IMR-90 (cell line): Measurements from ENCODE around the gene ME1. TPM values are rescaled to one million over a fixed set of nuclear protein-coding genes. Genes with fewer than 3 reads are reported as not detected.

Experiments
- ATAC-seq: fragments of 200-7000 bp; cut with Tn5 transposase; 2 replicates; pipeline ENCODE4 v1.9.1; 2020; ENCODE audit warnings: low read depth, mild to moderate bottlenecking, moderate library complexity
- BruUV-seq: library from RNA; stranded (reverse); fragments of 400-500 nt; replicated peaks from 2 replicates; lab custom pipeline; 2021; lab: Mats Ljungman, UMichigan
- CTCF ChIA-PET: fragments of 300-600 bp; formaldehyde crosslinking; extraction: SDS; loops from one replicate; lab custom pipeline; 2021; ENCODE audit warnings: antibody characterized with exemption; lab: Yijun Ruan, JAX
- POLR2A ChIA-PET: fragments of 300-600 bp; sonication (Branson Sonifier 250); formaldehyde crosslinking; loops from one replicate; lab custom pipeline; 2022; ENCODE audit warnings: antibody characterized with exemption; ENCODE audit not compliant: unreplicated experiment; lab: Charles Lee
- DNase-seq: peaks from one replicate; pipeline ENCODE4 v3.0.0; 2013
- H2AFZ ChIP-seq: replicated peaks from 2 replicates; pipeline ENCODE3; 2013; ENCODE audit warnings: low read length, mild to moderate bottlenecking; ENCODE audit not compliant: poor library complexity
- H2AK5ac ChIP-seq: 2 replicates; pipeline ENCODE4 v1.6.1; 2013; ENCODE audit warnings: low read depth, low read length, inconsistent platforms
- H2AK9ac ChIP-seq: replicated peaks from 2 replicates; pipeline ENCODE3; 2013; ENCODE audit warnings: mild to moderate bottlenecking, low read depth, low read length, moderate library complexity; ENCODE audit not compliant: poor library complexity
- H2BK120ac ChIP-seq: 2 replicates; pipeline ENCODE4 v1.6.1; 2013; ENCODE audit warnings: low read depth, low read length, inconsistent platforms
- H2BK15ac ChIP-seq: 3 replicates; pipeline ENCODE4 v1.6.1; 2013; ENCODE audit warnings: low read depth, low read length, inconsistent platforms
- H2BK20ac ChIP-seq: 2 replicates; pipeline ENCODE4 v1.6.1; 2013; ENCODE audit warnings: low read depth, mild to moderate bottlenecking, inconsistent platforms, low read length, moderate library complexity
- H2BK5ac ChIP-seq: 2 replicates; pipeline ENCODE4 v1.6.1; 2013; ENCODE audit warnings: mild to moderate bottlenecking, low read depth, low read length, inconsistent platforms; ENCODE audit not compliant: poor library complexity, severe bottlenecking
- H3K14ac ChIP-seq: replicated peaks from 2 replicates; pipeline ENCODE4 v1.6.1; 2013; ENCODE audit warnings: low read depth, low read length, inconsistent platforms
- H3K18ac ChIP-seq: 2 replicates; pipeline ENCODE4 v1.6.1; 2013; ENCODE audit warnings: low read depth, low read length, control low read depth
- H3K23ac ChIP-seq: 2 replicates; pipeline ENCODE4 v1.6.1; 2013; ENCODE audit warnings: low read depth, low read length, inconsistent platforms
- H3K27ac ChIP-seq: 2 replicates; pipeline ENCODE4 v1.5.1; 2013; ENCODE audit warnings: mild to moderate bottlenecking, control low read depth, low read length; ENCODE audit not compliant: insufficient read depth
- H3K27me3 ChIP-seq: 2 replicates; pipeline ENCODE4 v1.6.1; 2013; ENCODE audit warnings: low read length; ENCODE audit not compliant: control insufficient read depth, insufficient read depth
- H3K36me3 ChIP-seq: 2 replicates; pipeline ENCODE4 v1.6.1; 2013; ENCODE audit warnings: low read length, mixed read lengths; ENCODE audit not compliant: control insufficient read depth, insufficient read depth
- H3K4ac ChIP-seq: 2 replicates; pipeline ENCODE4 v1.6.1; 2013; ENCODE audit warnings: low read depth, low read length, inconsistent platforms
- H3K4me1 ChIP-seq: 2 replicates; pipeline ENCODE4 v1.6.1; 2013; ENCODE audit warnings: low read length, mixed read lengths; ENCODE audit not compliant: control insufficient read depth, insufficient read depth
- H3K4me2 ChIP-seq: 2 replicates; pipeline ENCODE4 v1.6.1; 2013; ENCODE audit warnings: low read depth, mild to moderate bottlenecking, control low read depth, low read length, moderate library complexity
- H3K4me3 ChIP-seq: 2 replicates; pipeline ENCODE4 v1.5.1; 2013; ENCODE audit warnings: low read depth, mild to moderate bottlenecking, control low read depth, low read length, moderate library complexity; ENCODE audit not compliant: insufficient read depth
- H3K56ac ChIP-seq: 2 replicates; pipeline ENCODE4 v1.6.1; 2013; ENCODE audit warnings: low read length, inconsistent platforms; ENCODE audit not compliant: insufficient read depth; ENCODE audit errors: extremely low read depth
- H3K79me1 ChIP-seq, 2 experiments: 2 replicates each; pipeline ENCODE4 v1.6.1; 2013; ENCODE audit warnings: low read length in 2 of 2, inconsistent platforms in 1 of 2, low read depth in 1 of 2
- H3K9ac ChIP-seq: 2 replicates; pipeline ENCODE4 v1.6.1; 2013; ENCODE audit warnings: low read depth, low read length, control low read depth
- H3K9me1 ChIP-seq: 2 replicates; pipeline ENCODE4 v1.6.1; 2013; ENCODE audit warnings: low read length, inconsistent platforms; ENCODE audit not compliant: insufficient read depth
- H3K9me3 ChIP-seq: 2 replicates; pipeline ENCODE4 v1.6.1; 2013; ENCODE audit warnings: low read length; ENCODE audit not compliant: control insufficient read depth, insufficient read depth
- H4K20me1 ChIP-seq: 2 replicates; pipeline ENCODE4 v1.6.1; 2013; ENCODE audit warnings: low read length, inconsistent platforms; ENCODE audit not compliant: insufficient read depth
- H4K5ac ChIP-seq: 2 replicates; pipeline ENCODE4 v1.6.1; 2013; ENCODE audit warnings: mild to moderate bottlenecking, low read depth, low read length, control low read depth
- H4K8ac ChIP-seq, 2 experiments: 2 replicates each; pipeline ENCODE4 v1.6.1; 2013; ENCODE audit warnings: low read depth in 2 of 2, low read length in 2 of 2, control low read depth in 1 of 2, inconsistent platforms in 1 of 2
- H4K91ac ChIP-seq: 2 replicates; pipeline ENCODE4 v1.6.1; 2013; ENCODE audit warnings: low read depth, low read length, inconsistent platforms; ENCODE audit not compliant: insufficient read depth
- BHLHE40 ChIP-seq: fragments of 150-350 bp; IDR thresholded peaks from 2 replicates; pipeline ENCODE4 v1.6.1; 2016; ENCODE audit warnings: mild to moderate bottlenecking, low read depth, low read length
- CEBPB ChIP-seq: IDR thresholded peaks from 2 replicates; pipeline ENCODE4 v1.6.1; 2012; ENCODE audit warnings: low read depth, low read length, improper control_type of control experiment
- CHD1 ChIP-seq: IDR thresholded peaks from 2 replicates; pipeline ENCODE4 v1.6.1; 2012; ENCODE audit warnings: low read depth, low read length, improper control_type of control experiment
- CTCF ChIP-seq: conservative IDR thresholded peaks from 2 replicates; pipeline ENCODE4 v1.5.1; 2012; ENCODE audit warnings: mild to moderate bottlenecking, low read depth, low read length, improper control_type of control experiment
- FOS ChIP-seq: fragments of 150-350 bp; IDR thresholded peaks from 2 replicates; pipeline ENCODE4 v1.6.1; 2016; ENCODE audit warnings: low read depth, low read length
- MAFK ChIP-seq: IDR thresholded peaks from 2 replicates; pipeline ENCODE4 v1.6.1; 2012; ENCODE audit warnings: low read depth, low read length, improper control_type of control experiment
- MAZ ChIP-seq: IDR thresholded peaks from 2 replicates; pipeline ENCODE4 v1.6.1; 2012; ENCODE audit warnings: low read depth, mild to moderate bottlenecking, low read length, improper control_type of control experiment, moderate library complexity, borderline replicate concordance
- MXI1 ChIP-seq: IDR thresholded peaks from 2 replicates; pipeline ENCODE4 v1.6.1; 2012; ENCODE audit warnings: low read depth, mild to moderate bottlenecking, low read length, moderate library complexity, borderline replicate concordance
- NFE2L2 ChIP-seq: fragments of 150-350 bp; IDR thresholded peaks from 2 replicates; pipeline ENCODE4 v1.6.1; 2016; ENCODE audit warnings: low read depth, mild to moderate bottlenecking, low read length
- POLR2A ChIP-seq: IDR thresholded peaks from 2 replicates; pipeline ENCODE4 v1.6.1; 2012; ENCODE audit warnings: mild to moderate bottlenecking, low read depth, low read length
- RAD21 ChIP-seq: IDR thresholded peaks from 2 replicates; pipeline ENCODE4 v1.6.1; 2012; ENCODE audit warnings: low read length, improper control_type of control experiment
- RCOR1 ChIP-seq: IDR thresholded peaks from 2 replicates; pipeline ENCODE4 v1.6.1; 2012; ENCODE audit warnings: mild to moderate bottlenecking, low read length, improper control_type of control experiment; ENCODE audit not compliant: insufficient replicate concordance
- RFX5 ChIP-seq: IDR thresholded peaks from 2 replicates; pipeline ENCODE4 v1.8.0; 2012; ENCODE audit warnings: low read depth, mild to moderate bottlenecking, low read length, moderate library complexity
- SMC3 ChIP-seq: fragments of 150-350 bp; IDR thresholded peaks from 2 replicates; pipeline ENCODE4 v1.6.1; 2016; ENCODE audit warnings: low read depth, mild to moderate bottlenecking, antibody characterized with exemption, low read length, moderate library complexity
- WGBS, 2 experiments: methylation state at CpG; one replicate each; pipeline versions ENCODE4 v1.1.5 to v1.1.7; 2013; ENCODE audit warnings: missing lambda C conversion rate in 2 of 2; ENCODE audit not compliant: insufficient read length in 1 of 2; ENCODE audit errors: extremely low coverage in 2 of 2; 5-methylcytosine and 5-hydroxymethylcytosine counted together
- dilution Hi-C: fragments of 300-500 bp; cut with HindIII; formaldehyde crosslinking; loops from one replicate; pipeline ENCODE4 v1.14.3; 2018; ENCODE audit warnings: low sequenced_read_pairs; ENCODE audit not compliant: unreplicated experiment
- in situ Hi-C: fragments of 300-500 bp; cut with MboI; formaldehyde crosslinking; loops from 3 replicates; pipeline ENCODE4 v1.14.3; 2019; ENCODE audit warnings: low sequenced_read_pairs, inconsistent platforms, mixed read lengths
- intact Hi-C: fragments of 100-400 bp; cut with micrococcal nuclease; formaldehyde crosslinking; loops from 2 replicates; pipeline ENCODE4 v1.10.0; 2022
- polyA plus RNA-seq, 3 experiments: library from polyadenylated mRNA; depleted of rRNA; stranded (reverse); fragments of >200 nt; gene quantifications; 2 replicates each; pipeline ENCODE4 v1.2.3, GENCODE V29; 2012; ENCODE audit warnings: low replicate concordance in 1 of 3
- total RNA-seq: library from RNA; depleted of rRNA; stranded (reverse); fragments of >200 nt; gene quantifications from 2 replicates; pipeline ENCODE4 v1.2.3, GENCODE V29; 2012
- TF ChIP-seq, protein P1 (sequence below): fragments of 150-350 bp; IDR thresholded peaks from 2 replicates; pipeline ENCODE4 v1.6.1; 2016; ENCODE audit warnings: low read depth, mild to moderate bottlenecking, low read length, moderate library complexity, borderline replicate concordance
- TF ChIP-seq, protein P2 (sequence below): fragments of 150-350 bp; IDR thresholded peaks from 2 replicates; pipeline ENCODE4 v1.6.1; 2017; ENCODE audit warnings: mild to moderate bottlenecking, antibody characterized with exemption, low read length, low read depth

ME1 gene
- total and polyA plus RNA-seq, 2 of the 4 experiments (the other 2 are of a cell fraction) = 21.5 to 24.4 TPM

GRCh38 chr6:83365931-83366330 is 64.9 kb downstream of the ME1 start:
- H3K23ac ChIP-seq = no peak overlapping the region
- no peak overlapping the region for H3K4ac ChIP-seq
- no peak overlapping the region for H2AK9ac ChIP-seq
- H3K4me3 ChIP-seq = no peak overlapping the region
- no peak overlapping the region for H3K27ac ChIP-seq
- H3K56ac ChIP-seq = no peak overlapping the region
- no peak overlapping the region for H3K14ac ChIP-seq
- no peak overlapping the region for H2BK20ac ChIP-seq
- ChIA-PET CTCF (no interaction called here), POLR2A (no interaction called here)
- no peak overlapping the region for H4K8ac ChIP-seq
- no peak for ATAC-seq
- H3K4me1 ChIP-seq = peaks cover 2% of the 10 kb centered on the region; the same call in 1 of the 2 replicates
- intact Hi-C loops (no loop called here), dilution Hi-C loops (no loop called here), in situ Hi-C loops (no loop called here)
- H2BK5ac ChIP-seq = no peak overlapping the region
- no peak overlapping the region for H3K4me2 ChIP-seq
- H3K9me3 ChIP-seq = no peaks in the 10 kb centered on the region; the same call in 1 of the 2 replicates
- H3K9me1 ChIP-seq = no peaks in the 10 kb centered on the region
- WGBS, 2 experiments = 71% methylated on average over 1 of the region's 1 CpG; no CpG with 5 or more reads in 1 of the 2 experiments
- H2BK15ac ChIP-seq = no peak overlapping the region
- no peaks in the 10 kb centered on the region for H4K20me1 ChIP-seq
- TF ChIP-seq CEBPB = no peak
- no peak for TF ChIP-seq RFX5
- no peak for TF ChIP-seq POLR2A
- TF ChIP-seq BHLHE40 = no peak
- no peak for TF ChIP-seq RAD21
- TF ChIP-seq MAZ = no peak
- TF ChIP-seq MXI1 = no peak
- no peak for TF ChIP-seq CHD1
- no peak for TF ChIP-seq SMC3
- TF ChIP-seq NFE2L2 = no peak
- TF ChIP-seq FOS = no peak
- TF ChIP-seq MAFK = no peak
- TF ChIP-seq, protein P1, sequence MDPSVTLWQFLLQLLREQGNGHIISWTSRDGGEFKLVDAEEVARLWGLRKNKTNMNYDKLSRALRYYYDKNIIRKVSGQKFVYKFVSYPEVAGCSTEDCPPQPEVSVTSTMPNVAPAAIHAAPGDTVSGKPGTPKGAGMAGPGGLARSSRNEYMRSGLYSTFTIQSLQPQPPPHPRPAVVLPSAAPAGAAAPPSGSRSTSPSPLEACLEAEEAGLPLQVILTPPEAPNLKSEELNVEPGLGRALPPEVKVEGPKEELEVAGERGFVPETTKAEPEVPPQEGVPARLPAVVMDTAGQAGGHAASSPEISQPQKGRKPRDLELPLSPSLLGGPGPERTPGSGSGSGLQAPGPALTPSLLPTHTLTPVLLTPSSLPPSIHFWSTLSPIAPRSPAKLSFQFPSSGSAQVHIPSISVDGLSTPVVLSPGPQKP = no peak
- TF ChIP-seq, protein P2, sequence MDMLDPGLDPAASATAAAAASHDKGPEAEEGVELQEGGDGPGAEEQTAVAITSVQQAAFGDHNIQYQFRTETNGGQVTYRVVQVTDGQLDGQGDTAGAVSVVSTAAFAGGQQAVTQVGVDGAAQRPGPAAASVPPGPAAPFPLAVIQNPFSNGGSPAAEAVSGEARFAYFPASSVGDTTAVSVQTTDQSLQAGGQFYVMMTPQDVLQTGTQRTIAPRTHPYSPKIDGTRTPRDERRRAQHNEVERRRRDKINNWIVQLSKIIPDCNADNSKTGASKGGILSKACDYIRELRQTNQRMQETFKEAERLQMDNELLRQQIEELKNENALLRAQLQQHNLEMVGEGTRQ = no peak
- TF ChIP-seq RCOR1 = no peak
- no peak for TF ChIP-seq CTCF
- H3K9ac ChIP-seq = no peak overlapping the region
- peak; percentile 69 for DNase-seq
- no peak overlapping the region for H2AK5ac ChIP-seq
- peaks cover 3% of the 10 kb centered on the region; the same call in 1 of the 2 replicates for H3K36me3 ChIP-seq
- H2BK120ac ChIP-seq = no peak overlapping the region
- no peak overlapping the region for H4K91ac ChIP-seq
- no peak overlapping the region for H4K5ac ChIP-seq
- no peak overlapping the region for H2AFZ ChIP-seq
- no peak overlapping the region for H3K18ac ChIP-seq
- H3K27me3 ChIP-seq = no peaks in the 10 kb centered on the region
- no TSS peak for BruUV-seq
- H3K79me1 ChIP-seq = peaks cover 0 to 4% of the 10 kb centered on the region in 2 experiments; a peak in 1 of 4 replicates
